Lower leg skin (tissue), 4 donors: ENCODE data around the gene SGCE. TPM values are rescaled to one million over a fixed set of nuclear protein-coding genes. Genes with fewer than 3 reads are reported as not detected.

Source experiments
- DNase-seq, 2 donors: peaks; one replicate each; pipeline ENCODE4 v3.0.0-alpha.2; 2019; ENCODE audit warnings: low spot score in 2 of 2
- H3K4me3 ChIP-seq: fragments of 200-600 bp; sonication (generic); 2 replicates; pipeline ENCODE4 v1.5.1; 2017; ENCODE audit warnings: mild to moderate bottlenecking, low read depth; ENCODE audit not compliant: poor library complexity, severe bottlenecking
- CTCF ChIP-seq, 3 donors: fragments of 450-650 bp; IDR thresholded peaks; one replicate each; pipeline ENCODE4 v1.5.1; 2016; ENCODE audit warnings: antibody characterized with exemption in 3 of 3, mild to moderate bottlenecking in 3 of 3, moderate library complexity in 2 of 3
- POLR2A ChIP-seq, 2 donors: fragments of 450-650 bp; IDR thresholded peaks; one replicate each; pipeline ENCODE4 v1.6.1; 2016 to 2017; ENCODE audit warnings: antibody characterized with exemption in 2 of 2, mild to moderate bottlenecking in 1 of 2, moderate library complexity in 1 of 2
- WGBS, 2 donors: methylation state at CpG; one replicate each; pipeline ENCODE4 v1.1.5; 2018; 5-methylcytosine and 5-hydroxymethylcytosine counted together
- intact Hi-C: fragments of 100-400 bp; cut with DNase I; formaldehyde crosslinking; loops from one replicate; pipeline ENCODE4 v1.15.0; 2023; ENCODE audit warnings: low total_unique reads
- total RNA-seq, 4 donors: library from RNA; depleted of rRNA; stranded (reverse); fragments of >200 nt; gene quantifications; one replicate each; pipeline ENCODE4 v1.1.0, GENCODE V29; 2016

The SGCE gene
- total RNA-seq, 4 donors from 2014 or later = 9.8 to 25.7 (median 17.8) TPM

DNA sequence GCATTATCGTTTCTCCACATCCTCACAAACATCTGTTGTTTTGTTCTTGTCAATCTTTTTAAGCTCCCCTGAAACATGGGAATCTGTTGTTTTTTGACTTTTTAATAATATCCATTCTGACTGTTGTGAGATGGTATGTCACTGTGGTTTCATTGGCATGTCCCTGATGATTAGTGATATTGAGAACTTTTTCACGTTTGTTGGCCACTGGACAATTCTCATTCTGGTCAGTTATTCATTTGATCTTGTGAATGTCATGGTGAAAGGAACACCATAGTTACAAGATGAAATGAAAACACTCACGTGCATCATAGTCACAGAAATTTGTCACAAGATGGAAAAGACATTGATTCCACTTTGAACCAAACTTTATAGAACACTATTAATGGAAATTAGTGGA lies 20.5 kb upstream of the SGCE start:
- 70 to 80% methylated on average over 3 of the region's 3 CpGs for WGBS, 2 donors
- TF ChIP-seq POLR2A (IDR thresholded peaks at IDR 0.05) (no peak), CTCF (IDR thresholded peaks at IDR 0.05) (no peak)
- no peak for DNase-seq
- intact Hi-C loops = no loop called here
- H3K4me3 ChIP-seq = no peak overlapping the region

DNA sequence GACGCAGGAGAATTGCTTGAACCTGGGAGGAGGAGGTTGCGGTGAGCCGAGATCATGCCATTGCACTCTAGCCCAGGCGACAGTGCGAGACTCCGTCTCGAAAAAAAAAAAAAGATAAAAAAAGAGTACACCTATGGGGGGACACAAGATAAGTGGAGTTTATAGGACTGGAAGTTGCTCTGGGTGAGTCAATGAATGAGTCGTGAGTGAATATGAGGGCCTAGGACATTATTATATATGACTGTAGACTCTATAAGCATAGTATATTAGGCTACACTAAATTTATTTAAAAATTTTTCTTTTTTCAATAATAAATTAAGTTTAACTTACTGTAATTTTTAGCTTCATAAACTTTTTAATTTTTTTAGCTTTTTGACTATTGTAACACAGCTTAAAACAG lies 19.4 kb upstream of the SGCE start:
- no peak for DNase-seq
- intact Hi-C loops = no loop called here
- 95 to 96% methylated on average over 8 of the region's 8 CpGs for WGBS, 2 donors
- TF ChIP-seq POLR2A (IDR thresholded peaks at IDR 0.05) = no peak
- TF ChIP-seq CTCF (IDR thresholded peaks at IDR 0.05) = no peak
- no peak overlapping the region for H3K4me3 ChIP-seq

GRCh38 chr7:94671444-94672235 lies 15.7 kb upstream of the SGCE start:
- H3K4me3 ChIP-seq = no peak overlapping the region
- intact Hi-C loops = no loop called here
- WGBS, 2 donors = 87 to 88% methylated on average over 4 of the region's 4 CpGs
- no peak for DNase-seq
- no peak for TF ChIP-seq POLR2A (IDR thresholded peaks at IDR 0.05)
- TF ChIP-seq CTCF (IDR thresholded peaks at IDR 0.05) = no peak

DNA sequence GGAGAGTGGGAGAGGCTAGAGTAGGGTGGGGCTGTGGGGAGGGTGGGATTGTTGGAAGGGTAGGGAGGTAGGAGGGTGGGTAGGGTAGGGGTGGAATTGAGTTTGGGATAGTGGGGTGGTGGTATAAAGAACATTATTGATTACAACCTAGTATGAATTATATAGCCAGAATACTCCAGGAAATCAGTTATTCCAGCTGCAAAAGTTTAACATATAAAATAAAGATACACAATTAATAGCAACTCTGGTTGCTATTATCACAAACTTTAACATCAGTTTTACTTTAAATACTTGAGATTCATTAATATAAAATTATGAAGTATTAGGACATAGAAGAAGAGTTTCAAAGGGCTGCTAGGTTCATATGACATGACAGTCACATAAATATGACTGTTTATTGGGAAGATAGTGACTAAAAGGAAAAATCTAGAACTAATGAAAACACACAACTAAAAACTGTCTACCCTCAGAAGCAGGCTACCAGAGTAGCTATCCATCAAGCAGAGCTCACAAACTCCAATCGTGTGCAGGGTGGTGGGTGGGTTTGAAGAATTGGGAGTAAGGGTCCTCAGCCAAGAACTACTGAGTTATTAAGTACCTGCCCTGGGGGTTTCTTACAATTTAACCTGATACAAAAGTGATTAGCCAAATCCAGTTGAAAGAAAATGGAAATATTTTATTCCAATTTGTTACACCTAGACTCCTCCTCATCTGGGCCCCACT lies 14.0 kb upstream of the SGCE start:
- TF ChIP-seq POLR2A (IDR thresholded peaks at IDR 0.05) = no peak
- no peak for TF ChIP-seq CTCF (IDR thresholded peaks at IDR 0.05)
- no peak overlapping the region for H3K4me3 ChIP-seq
- intact Hi-C loops = no loop called here
- 89 to 97% methylated on average over 1 of the region's 1 CpG for WGBS, 2 donors
- no peak for DNase-seq

GRCh38 chr7:94666879-94667587 lies 11.1 kb upstream of the SGCE start:
- no peak for DNase-seq
- 86 to 91% methylated on average over 3 of the region's 3 CpGs for WGBS, 2 donors
- intact Hi-C loops = no loop called here
- TF ChIP-seq POLR2A (IDR thresholded peaks at IDR 0.05) (no peak), CTCF (IDR thresholded peaks at IDR 0.05) (no peak)
- H3K4me3 ChIP-seq = no peak overlapping the region
